Heart left ventricle (tissue), 13 donors: ENCODE results near the gene PNMA8A.

ENCODE experiments used
- CTCF ChIP-seq, 12 donors: fragments of 200-600 bp; sonication (generic) in 4 of 12; IDR thresholded peaks; one replicate each; pipeline versions ENCODE4 v1.5.0 to v1.8.0; 2018 to 2022; ENCODE audit warnings: antibody characterized with exemption in 12 of 12, mild to moderate bottlenecking in 5 of 12
- POLR2A ChIP-seq, 2 donors: fragments of 450-650 bp; IDR thresholded peaks; one replicate each; pipeline ENCODE4 v1.6.1; 2017; ENCODE audit warnings: antibody characterized with exemption in 2 of 2, mild to moderate bottlenecking in 2 of 2, moderate library complexity in 2 of 2
- donor health status: ischemic (EF 13 %, LVEDD 7.1; RV severe dilation, severe dysfunction).
- donor health status: DM: no; HTN: yes; CAD: no.
- donor health status: DM: no; HTN: no; CAD: no.
- donor health status: ischemic (EF 25% LVEDD 6.9; RV normal size, moderate dysfunction).
- donor health status: ischemic (EF 25% LVEDD 5.7; RV mildly dilated, moderate dysfunction).
- donor health status: ischemic (EF 35%, LVEDD 5.7; RV mildly dilated, moderate dysfunction).
- donor health status: nonischemic (EF 11% LVEDD 7.7; RV severe dilation, severe dysfunction).
- donor health status: DM: yes; HTN: yes; CAD: no.
- donor health status: PGD.
- donor health status: ischemic (EF 29% LVEDD 5.4; RV normal size, mild dysfunction).
- donor health status: nonischemic (EF 23%, LVEDD 6.1; RV moderate dilation, normal function).

- no peak for TF ChIP-seq CTCF (IDR thresholded peaks at IDR 0.05)
- TF ChIP-seq POLR2A (IDR thresholded peaks at IDR 0.05) = no peak
These were observed 10.0 kb upstream of the PNMA8A start for GRCh38 chr19:46481223-46481848.
